H9 (cell line): ENCODE measurements around the gene SLAMF1. TPM values are rescaled to one million over a fixed set of nuclear protein-coding genes. Genes with fewer than 3 reads are reported as not detected.

Experiments used
- DNase-seq: peaks from one replicate; pipeline ENCODE4 v3.0.0-alpha.2; 2017
- H2AFZ ChIP-seq: one replicate; pipeline ENCODE4 v1.6.1; 2013; ENCODE audit warnings: mild to moderate bottlenecking, low read length, control low read depth, moderate library complexity
- H2AK5ac ChIP-seq: 2 replicates; pipeline ENCODE4 v1.6.1; 2013; ENCODE audit warnings: low read length, control low read depth, mixed read lengths; ENCODE audit not compliant: insufficient read length
- H2BK120ac ChIP-seq: one replicate; pipeline ENCODE4 v1.6.1; 2013; ENCODE audit warnings: low read depth, mild to moderate bottlenecking, low read length, control low read depth, inconsistent platforms; ENCODE audit not compliant: poor library complexity, severe bottlenecking
- H2BK12ac ChIP-seq: 2 replicates; pipeline ENCODE4 v1.6.1; 2013; ENCODE audit warnings: low read length, control low read depth, mixed read lengths, low read depth; ENCODE audit not compliant: insufficient read length
- H2BK15ac ChIP-seq: 2 replicates; pipeline ENCODE4 v1.6.1; 2013; ENCODE audit warnings: low read depth, low read length, control low read depth
- H2BK20ac ChIP-seq: one replicate; pipeline ENCODE4 v1.6.1; 2013; ENCODE audit warnings: low read depth, mild to moderate bottlenecking, low read length, control low read depth, inconsistent platforms; ENCODE audit not compliant: poor library complexity, severe bottlenecking
- H2BK5ac ChIP-seq: 2 replicates; pipeline ENCODE4 v1.6.1; 2013; ENCODE audit warnings: low read length, control low read depth, mixed read lengths; ENCODE audit not compliant: insufficient read length
- H3K14ac ChIP-seq: 2 replicates; pipeline ENCODE4 v1.6.1; 2013; ENCODE audit warnings: low read length, control low read depth; ENCODE audit not compliant: insufficient read depth
- H3K18ac ChIP-seq: 2 replicates; pipeline ENCODE4 v1.6.1; 2013; ENCODE audit warnings: low read depth, mild to moderate bottlenecking, mixed read lengths, low read length, control low read depth; ENCODE audit not compliant: insufficient read length
- H3K23ac ChIP-seq: 2 replicates; pipeline ENCODE4 v1.6.1; 2013; ENCODE audit warnings: low read length, control low read depth, mixed read lengths, low read depth; ENCODE audit not compliant: insufficient read length
- H3K23me2 ChIP-seq: 2 replicates; pipeline ENCODE4 v1.6.1; 2013; ENCODE audit warnings: low read depth, mild to moderate bottlenecking, mixed read lengths, low read length, control low read depth; ENCODE audit not compliant: insufficient read length, poor library complexity, severe bottlenecking
- H3K27ac ChIP-seq: 2 replicates; pipeline ENCODE4 v1.5.1; 2013; ENCODE audit warnings: low read length, control low read depth, mixed read lengths, low read depth; ENCODE audit not compliant: insufficient read length
- H3K27me3 ChIP-seq: 2 replicates; pipeline ENCODE4 v1.6.1; 2013; ENCODE audit warnings: low read length, control low read depth, inconsistent platforms; ENCODE audit not compliant: insufficient read depth
- H3K4ac ChIP-seq: 2 replicates; pipeline ENCODE4 v1.6.1; 2013; ENCODE audit warnings: low read depth, mild to moderate bottlenecking, control low read depth, inconsistent platforms, low read length, moderate library complexity
- H3K4me1 ChIP-seq: 2 replicates; pipeline ENCODE4 v1.6.1; 2013; ENCODE audit warnings: low read length, control low read depth, inconsistent platforms; ENCODE audit not compliant: insufficient read depth
- H3K4me2 ChIP-seq: 2 replicates; pipeline ENCODE4 v1.6.1; 2013; ENCODE audit warnings: low read length, control low read depth, mixed read lengths; ENCODE audit not compliant: insufficient read length, insufficient read depth
- H3K56ac ChIP-seq: 2 replicates; pipeline ENCODE4 v1.6.1; 2013; ENCODE audit warnings: low read depth, mild to moderate bottlenecking, mixed read lengths, low read length, control low read depth; ENCODE audit not compliant: insufficient read length
- H3K79me1 ChIP-seq: 2 replicates; pipeline ENCODE4 v1.6.1; 2013; ENCODE audit warnings: low read depth, mild to moderate bottlenecking, moderate library complexity, low read length, control low read depth, inconsistent platforms; ENCODE audit not compliant: insufficient read depth, poor library complexity, severe bottlenecking
- H3K79me2 ChIP-seq: 2 replicates; pipeline ENCODE4 v1.6.1; 2013; ENCODE audit warnings: low read length, control low read depth, inconsistent platforms; ENCODE audit not compliant: insufficient read depth
- H3K9ac ChIP-seq: 2 replicates; pipeline ENCODE4 v1.6.1; 2013; ENCODE audit warnings: low read length, control low read depth, mixed read lengths; ENCODE audit not compliant: insufficient read length; ENCODE audit errors: extremely low read depth
- H3K9me3 ChIP-seq: one replicate; pipeline ENCODE4 v1.6.1; 2013; ENCODE audit warnings: low read depth, low read length, inconsistent platforms; ENCODE audit not compliant: control insufficient read depth
- H3T11ph ChIP-seq: one replicate; pipeline ENCODE4 v1.6.1; 2013; ENCODE audit warnings: mild to moderate bottlenecking, low read length, control low read depth, inconsistent platforms
- H4K20me1 ChIP-seq: one replicate; pipeline ENCODE4 v1.6.1; 2013; ENCODE audit not compliant: control insufficient read depth, insufficient read length, insufficient read depth
- H4K5ac ChIP-seq: 2 replicates; pipeline ENCODE4 v1.6.1; 2013; ENCODE audit warnings: low read depth, mild to moderate bottlenecking, mixed read lengths, low read length, control low read depth; ENCODE audit not compliant: insufficient read length
- H4K8ac ChIP-seq: replicated peaks from 2 replicates; pipeline ENCODE4 v1.6.1; 2013; ENCODE audit warnings: low read length, control low read depth, mixed read lengths, low read depth; ENCODE audit not compliant: insufficient read length
- H4K91ac ChIP-seq: 2 replicates; pipeline ENCODE4 v1.6.1; 2013; ENCODE audit warnings: low read depth, mild to moderate bottlenecking, moderate library complexity, mixed read lengths, low read length, control low read depth; ENCODE audit not compliant: insufficient read length
- H3K27ac Mint-ChIP-seq, 3 experiments: 2 replicates in 2 of 3; 3 replicates in 1 of 3; pipeline ENCODE4 v1.8.0; 2020 to 2021; ENCODE audit warnings: mixed read lengths in 3 of 3, mild to moderate bottlenecking in 1 of 3, moderate library complexity in 1 of 3
- H3K27me3 Mint-ChIP-seq: 2 replicates; pipeline ENCODE4 v1.8.0; 2021; ENCODE audit warnings: low read depth, mild to moderate bottlenecking, moderate library complexity, mixed read lengths
- H3K36me3 Mint-ChIP-seq, 3 experiments: 2 replicates in 2 of 3; 3 replicates in 1 of 3; pipeline ENCODE4 v1.8.0; 2020 to 2021; ENCODE audit warnings: low read depth in 3 of 3, mixed read lengths in 3 of 3; ENCODE audit not compliant: insufficient read depth in 1 of 3
- H3K4me1 Mint-ChIP-seq, 2 experiments: 2 replicates each; pipeline ENCODE4 v1.8.0; 2020; ENCODE audit warnings: mixed read lengths in 2 of 2
- H3K4me3 Mint-ChIP-seq, 2 experiments: 2 replicates in 1 of 2; 3 replicates in 1 of 2; pipeline ENCODE4 v1.8.0; 2020 to 2021; ENCODE audit warnings: mild to moderate bottlenecking in 2 of 2, mixed read lengths in 2 of 2, moderate library complexity in 1 of 2
- H3K9me3 Mint-ChIP-seq, 2 experiments: 2 replicates in 1 of 2; 3 replicates in 1 of 2; pipeline ENCODE4 v1.8.0; 2020; ENCODE audit warnings: mild to moderate bottlenecking in 2 of 2, mixed read lengths in 2 of 2, moderate library complexity in 1 of 2
- CTCF ChIP-seq: fragments of 200-600 bp; sonication (generic); conservative IDR thresholded peaks from 3 replicates; pipeline ENCODE4 v1.8.0; 2021; ENCODE audit warnings: antibody characterized with exemption, mild to moderate bottlenecking
- WGBS: extraction: QIAGEN DNeasy Blood & Tissue Kit; methylation state at CpG from one replicate; pipeline ENCODE4 v1.1.7; 2013; ENCODE audit warnings: missing lambda C conversion rate, low lambda C conversion rate, mixed read lengths; ENCODE audit not compliant: insufficient read length; ENCODE audit errors: extremely low coverage; 5-methylcytosine and 5-hydroxymethylcytosine counted together
- total RNA-seq: library from RNA; stranded (reverse); gene quantifications from 2 replicates; pipeline ENCODE4 v1.2.1, GENCODE V29; 2021

SLAMF1 gene
- total RNA-seq, 1 experiment from 2014 or later = not detected

GRCh38 chr1:160608514-160608913 is 38.3 kb downstream of the SLAMF1 start:
- H3K27me3 Mint-ChIP-seq = no peaks in the 10 kb centered on the region; the same call in 1 of the 2 replicates
- no peak overlapping the region for H2AK5ac ChIP-seq
- H3K18ac ChIP-seq = no peak overlapping the region
- H4K5ac ChIP-seq = no peak overlapping the region
- no peak overlapping the region for H3T11ph ChIP-seq
- H2BK15ac ChIP-seq = no peak overlapping the region
- H3K4me3 Mint-ChIP-seq = no peak overlapping the region
- H3K79me2 ChIP-seq = no peaks in the 10 kb centered on the region
- no peak overlapping the region for H3K23ac ChIP-seq
- WGBS = no CpG with 5 or more reads among the region's 2 CpGs
- no peaks in the 10 kb centered on the region for H3K9me3 ChIP-seq
- H3K27ac ChIP-seq = no peak overlapping the region
- no peak overlapping the region for H2BK12ac ChIP-seq
- no peak overlapping the region for H2BK120ac ChIP-seq
- H3K36me3 Mint-ChIP-seq = 0 out of 7 replicates have a peak, but pooled peaks cover 0 to 4% (median 0%) of the 10 kb centered on the region in 3 experiments
- H4K91ac ChIP-seq = no peak overlapping the region
- H4K8ac ChIP-seq = no peak overlapping the region
- no peaks in the 10 kb centered on the region for H3K27me3 ChIP-seq
- H2BK20ac ChIP-seq = no peak overlapping the region
- H2AFZ ChIP-seq = no peak overlapping the region
- no peak overlapping the region for H3K4me2 ChIP-seq
- H2BK5ac ChIP-seq = no peak overlapping the region
- H3K4ac ChIP-seq = no peak overlapping the region
- H3K4me1 Mint-ChIP-seq = peaks cover 24 to 42% of the 10 kb centered on the region in 2 experiments
- no peak overlapping the region for H3K9ac ChIP-seq
- no peak overlapping the region for H3K27ac Mint-ChIP-seq
- no peaks in the 10 kb centered on the region for H4K20me1 ChIP-seq
- no peaks in the 10 kb centered on the region for H3K4me1 ChIP-seq
- peaks cover 6 to 10% of the 10 kb centered on the region in 2 experiments; a peak in 4 of 5 replicates for H3K9me3 Mint-ChIP-seq
- no peak for TF ChIP-seq CTCF
- H3K79me1 ChIP-seq = no peaks in the 10 kb centered on the region
- DNase-seq = no peak
- no peak overlapping the region for H3K14ac ChIP-seq
- no peak overlapping the region for H3K56ac ChIP-seq
- H3K23me2 ChIP-seq = no peaks in the 10 kb centered on the region
